Heart left ventricle (tissue), 16 donors: Measurements from ENCODE around the gene KNCN. TPM values are rescaled to one million over a fixed set of nuclear protein-coding genes. Genes with fewer than 3 reads are reported as not detected.

Experiments
- ATAC-seq, 4 donors: fragments of 200-7000 bp; cut with Tn5 transposase; one replicate each; pipeline ENCODE4 v1.9.1; 2020 to 2022; ENCODE audit warnings: moderate library complexity in 4 of 4, mild to moderate bottlenecking in 3 of 4, moderate number of reproducible peaks in 1 of 4
- DNase-seq, 5 donors: peaks; one replicate each; pipeline ENCODE4 v3.0.0-alpha.2; 2020
- H3K27ac ChIP-seq, 12 donors: fragments of 200-600 bp; sonication (generic) in 4 of 12; one replicate each; pipeline versions ENCODE4 v1.5.0 to v1.8.0; 2016 to 2022; ENCODE audit warnings: mild to moderate bottlenecking in 2 of 12
- H3K27me3 ChIP-seq, 9 donors: fragments of 200-600 bp; sonication (generic) in 2 of 9; one replicate each; pipeline versions ENCODE4 v1.5.1 to v1.8.0; 2016 to 2022; ENCODE audit warnings: mild to moderate bottlenecking in 3 of 9
- H3K36me3 ChIP-seq, 9 donors: fragments of 200-600 bp; sonication (generic) in 2 of 9; one replicate each; pipeline versions ENCODE4 v1.5.0 to v1.8.0; 2018 to 2022; ENCODE audit warnings: mild to moderate bottlenecking in 2 of 9
- H3K4me1 ChIP-seq, 12 donors: fragments of 200-600 bp; sonication (generic) in 4 of 12; one replicate each; pipeline versions ENCODE4 v1.5.0 to v1.8.0; 2016 to 2022; ENCODE audit warnings: mild to moderate bottlenecking in 3 of 12
- H3K4me3 ChIP-seq, 12 donors: fragments of 200-600 bp; sonication (generic) in 4 of 12; one replicate each; pipeline versions ENCODE4 v1.5.0 to v1.8.0; 2017 to 2022; ENCODE audit warnings: mild to moderate bottlenecking in 9 of 12, moderate library complexity in 4 of 12
- H3K9me3 ChIP-seq, 12 donors: fragments of 200-600 bp; sonication (generic) in 4 of 12; one replicate each; pipeline versions ENCODE4 v1.5.0 to v1.8.0; 2016 to 2022; ENCODE audit warnings: mild to moderate bottlenecking in 1 of 12
- POLR2A ChIP-seq, 2 donors: fragments of 450-650 bp; IDR thresholded peaks; one replicate each; pipeline ENCODE4 v1.6.1; 2017; ENCODE audit warnings: antibody characterized with exemption in 2 of 2, mild to moderate bottlenecking in 2 of 2, moderate library complexity in 2 of 2
- WGBS, 4 donors: extraction: QIAGEN DNeasy Blood & Tissue Kit in 2 of 4; methylation state at CpG; one replicate each; pipeline versions ENCODE4 v1.1.5 to v1.1.7; 2013 to 2018; 5-methylcytosine and 5-hydroxymethylcytosine counted together
- intact Hi-C, 10 donors: fragments of 100-400 bp; cut with DNase I; formaldehyde crosslinking; loops; one replicate each; pipeline versions ENCODE4 v1.11.1 to v1.14.2; 2022
- polyA plus RNA-seq, 2 donors: library from polyadenylated mRNA; stranded (reverse); fragments of 200-250 nt; gene quantifications; one replicate each; pipeline ENCODE4 v1.2.3, GENCODE V29; 2013
- total RNA-seq, 9 donors: library from RNA; depleted of rRNA in 2 of 9; stranded (reverse); fragments of >200 nt in 2 of 9; fragmentation: NEBNext Ultra II Directional in 3 of 9; extraction: Animal tissue kit (Norgen Biotek cat#: 25700) in 3 of 9; gene quantifications; one replicate each; pipeline versions ENCODE4 v1.1.0 to v1.2.4, GENCODE V29; 2016 to 2023
- TF ChIP-seq, protein P1 (sequence below), 12 donors: fragments of 200-600 bp; sonication (generic) in 4 of 12; IDR thresholded peaks; one replicate each; pipeline versions ENCODE4 v1.5.0 to v1.8.0; 2018 to 2022; ENCODE audit warnings: antibody characterized with exemption in 12 of 12, mild to moderate bottlenecking in 5 of 12
- donor health status: ischemic (EF 13 %, LVEDD 7.1; RV severe dilation, severe dysfunction).
- donor health status: healthy with polysubstance abuse.
- donor health status: DM: no; HTN: yes; CAD: no.
- donor health status: DM: no; HTN: no; CAD: no.
- donor health status: ischemic (EF 25% LVEDD 6.9; RV normal size, moderate dysfunction).
- donor health status: ischemic (EF 25% LVEDD 5.7; RV mildly dilated, moderate dysfunction).
- donor health status: healthy.
- donor health status: DM: yes; HTN: yes; CAD: no.
- donor health status: ischemic (EF 35%, LVEDD 5.7; RV mildly dilated, moderate dysfunction).
- donor health status: nonischemic (EF 11% LVEDD 7.7; RV severe dilation, severe dysfunction).
- donor health status: DM: yes; HTN: yes; CAD: no.
- donor health status: PGD.
- donor health status: ischemic (EF 29% LVEDD 5.4; RV normal size, mild dysfunction).
- donor health status: nonischemic (EF 23%, LVEDD 6.1; RV moderate dilation, normal function).

The KNCN gene
- total and polyA plus RNA-seq, 11 donors: not detected

DNA sequence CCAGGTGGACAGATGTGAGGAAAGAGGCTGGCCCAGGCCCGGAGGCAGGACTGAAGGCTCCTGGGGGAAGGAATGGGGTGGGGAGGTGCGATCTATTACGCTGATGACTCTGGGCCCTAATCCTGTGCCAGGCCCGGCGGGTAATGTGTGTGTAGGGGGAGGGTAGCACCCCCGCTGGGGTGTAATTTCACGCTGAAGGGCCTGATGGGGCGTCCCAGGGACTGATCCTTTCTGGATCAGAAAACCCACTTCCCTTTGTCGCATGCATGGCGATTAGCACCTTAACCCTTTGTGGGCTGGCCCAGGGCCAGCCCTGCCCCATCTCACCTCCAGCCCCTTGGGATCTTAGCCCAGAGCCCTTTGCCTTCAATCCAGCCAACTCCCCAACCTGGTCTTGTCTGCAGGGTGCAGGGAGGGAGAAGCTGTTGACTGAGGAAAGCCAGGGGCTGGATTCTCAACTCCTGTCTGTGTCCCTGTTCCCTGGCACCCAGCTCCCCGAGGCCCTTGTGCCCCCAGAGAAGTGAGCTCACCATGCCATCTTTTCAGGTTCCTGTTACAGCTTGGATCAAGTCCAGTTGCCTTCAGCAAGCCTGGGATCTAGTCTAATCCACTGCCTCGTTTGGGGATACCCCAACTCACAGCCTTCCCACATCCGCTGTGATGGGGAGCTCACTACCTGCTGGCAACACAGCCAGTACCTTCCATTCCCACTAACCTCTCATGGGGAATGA lies 26.0 kb downstream of the KNCN start:
- peak in 1 of 5 donors; percentile 49 for DNase-seq
- WGBS, 4 donors: 56 to 69% (median 60%) methylated on average over 13 of the region's 13 CpGs
- Histone ChIP-seq H3K4me1 (peaks cover 0 to 16% (median 1%) of the 10 kb centered on the region in 12 donors), H3K27ac (no peak overlapping the region), H3K9me3 (no peaks in the 10 kb centered on the region), H3K36me3 (no peaks in the 10 kb centered on the region), H3K4me3 (no peak overlapping the region), H3K27me3 (peaks cover 0 to 50% (median 17%) of the 10 kb centered on the region in 9 donors)
- intact Hi-C loops: loop anchor here in 4 of 10 donors (5.0 to 10.0 kb wide), 2 partner anchors 48 to 51 kb away; no protein-coding TSS in a partner anchor
- TF ChIP-seq, protein P1, sequence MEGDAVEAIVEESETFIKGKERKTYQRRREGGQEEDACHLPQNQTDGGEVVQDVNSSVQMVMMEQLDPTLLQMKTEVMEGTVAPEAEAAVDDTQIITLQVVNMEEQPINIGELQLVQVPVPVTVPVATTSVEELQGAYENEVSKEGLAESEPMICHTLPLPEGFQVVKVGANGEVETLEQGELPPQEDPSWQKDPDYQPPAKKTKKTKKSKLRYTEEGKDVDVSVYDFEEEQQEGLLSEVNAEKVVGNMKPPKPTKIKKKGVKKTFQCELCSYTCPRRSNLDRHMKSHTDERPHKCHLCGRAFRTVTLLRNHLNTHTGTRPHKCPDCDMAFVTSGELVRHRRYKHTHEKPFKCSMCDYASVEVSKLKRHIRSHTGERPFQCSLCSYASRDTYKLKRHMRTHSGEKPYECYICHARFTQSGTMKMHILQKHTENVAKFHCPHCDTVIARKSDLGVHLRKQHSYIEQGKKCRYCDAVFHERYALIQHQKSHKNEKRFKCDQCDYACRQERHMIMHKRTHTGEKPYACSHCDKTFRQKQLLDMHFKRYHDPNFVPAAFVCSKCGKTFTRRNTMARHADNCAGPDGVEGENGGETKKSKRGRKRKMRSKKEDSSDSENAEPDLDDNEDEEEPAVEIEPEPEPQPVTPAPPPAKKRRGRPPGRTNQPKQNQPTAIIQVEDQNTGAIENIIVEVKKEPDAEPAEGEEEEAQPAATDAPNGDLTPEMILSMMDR (IDR thresholded peaks at IDR 0.05): no peak
- no peak for TF ChIP-seq POLR2A (IDR thresholded peaks at IDR 0.05)
- no peak for ATAC-seq

DNA sequence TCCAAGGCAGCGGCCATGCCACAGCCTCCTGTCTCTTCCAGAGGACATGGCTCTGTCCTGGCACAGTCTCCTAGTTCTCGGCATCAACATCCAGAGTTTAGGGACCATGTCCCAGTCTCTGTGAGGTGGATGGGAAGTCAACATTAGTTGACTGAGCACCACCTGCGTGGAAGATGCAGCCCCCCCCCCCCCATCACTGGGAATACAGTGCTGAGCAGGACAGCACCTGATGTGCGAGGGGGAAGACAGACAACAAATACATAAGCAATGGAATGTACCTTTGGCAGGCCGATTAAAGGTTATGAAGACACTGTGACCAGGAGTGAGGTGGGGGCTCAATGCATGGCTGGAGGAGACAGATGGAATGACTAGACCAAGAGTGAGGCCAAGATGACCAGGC lies 26.6 kb downstream of the KNCN start:
- DNase-seq: peak in 1 of 5 donors; percentile 16
- no peak for ATAC-seq
- H3K36me3 ChIP-seq: no peaks in the 10 kb centered on the region
- no peak for TF ChIP-seq POLR2A (IDR thresholded peaks at IDR 0.05)
- TF ChIP-seq, protein P1 (IDR thresholded peaks at IDR 0.05): no peak
- peaks cover 0 to 16% (median 1%) of the 10 kb centered on the region in 12 donors for H3K4me1 ChIP-seq
- peaks cover 0 to 44% (median 14%) of the 10 kb centered on the region in 9 donors for H3K27me3 ChIP-seq
- no peak overlapping the region for H3K27ac ChIP-seq
- 70 to 76% (median 73%) methylated on average over 5 of the region's 5 CpGs for WGBS, 4 donors
- H3K9me3 ChIP-seq: no peaks in the 10 kb centered on the region
- intact Hi-C loops: loop anchor here in 4 of 10 donors (5.0 to 10.0 kb wide), 2 partner anchors 48 to 50 kb away; no protein-coding TSS in a partner anchor
- no peak overlapping the region for H3K4me3 ChIP-seq

DNA sequence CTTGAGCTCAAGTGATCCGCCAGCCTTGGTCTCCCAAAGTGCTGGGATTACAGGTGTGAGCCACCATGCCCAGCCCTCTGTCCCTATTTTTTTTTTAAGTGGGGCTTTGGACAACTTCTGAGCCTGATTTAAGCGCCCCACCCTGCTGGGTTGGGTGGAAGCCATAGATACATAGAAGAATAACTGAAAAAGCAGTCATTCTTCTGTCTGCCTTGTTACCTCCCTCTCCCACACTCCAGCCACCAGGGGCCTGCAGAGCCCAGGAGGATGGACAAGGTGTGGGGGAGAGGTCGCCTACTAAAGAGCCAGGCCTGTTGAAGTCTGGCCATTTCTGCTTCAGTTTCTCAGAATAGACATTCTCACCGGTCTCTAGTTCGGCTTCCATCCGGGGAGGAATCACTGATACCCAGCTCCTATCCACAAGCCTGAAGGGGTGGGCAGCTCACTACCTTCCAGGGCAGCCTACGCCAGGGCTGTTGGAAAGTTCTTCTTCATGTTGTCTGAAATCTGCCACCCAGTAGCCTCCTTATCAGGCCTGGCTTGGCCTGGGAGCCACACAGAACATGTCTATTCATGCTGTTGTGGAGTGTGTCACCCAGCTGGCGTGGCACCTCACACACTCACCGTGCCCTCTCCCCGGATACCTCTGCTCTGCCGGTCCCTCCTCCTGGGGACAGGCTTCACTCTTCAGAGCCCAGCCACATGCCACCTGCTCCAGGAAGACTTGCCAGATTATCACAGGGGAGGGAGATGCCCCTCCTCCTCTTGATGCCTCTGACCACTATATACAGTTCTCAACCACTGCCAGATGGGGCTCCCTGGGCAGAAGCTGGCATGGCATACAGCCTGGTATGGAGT lies 27.7 kb downstream of the KNCN start:
- Histone ChIP-seq H3K36me3 (no peaks in the 10 kb centered on the region), H3K9me3 (no peaks in the 10 kb centered on the region), H3K27ac (no peak overlapping the region), H3K4me1 (peaks cover 0 to 16% (median 1%) of the 10 kb centered on the region in 12 donors), H3K27me3 (peaks cover 1 to 49% (median 15%) of the 10 kb centered on the region in 9 donors), H3K4me3 (no peak overlapping the region)
- TF ChIP-seq, protein P1 (IDR thresholded peaks at IDR 0.05): no peak
- no peak for TF ChIP-seq POLR2A (IDR thresholded peaks at IDR 0.05)
- DNase-seq: peak in 1 of 5 donors; percentile 60
- intact Hi-C loops: loop anchor here in 1 of 10 donors (10.0 kb wide), 1 partner anchor 49 kb away; no protein-coding TSS in a partner anchor
- peak in 1 of 4 donors; percentile 14 for ATAC-seq
- WGBS, 4 donors: 79 to 95% (median 87%) methylated on average over 7 to 11 of the region's 11 CpGs

DNA sequence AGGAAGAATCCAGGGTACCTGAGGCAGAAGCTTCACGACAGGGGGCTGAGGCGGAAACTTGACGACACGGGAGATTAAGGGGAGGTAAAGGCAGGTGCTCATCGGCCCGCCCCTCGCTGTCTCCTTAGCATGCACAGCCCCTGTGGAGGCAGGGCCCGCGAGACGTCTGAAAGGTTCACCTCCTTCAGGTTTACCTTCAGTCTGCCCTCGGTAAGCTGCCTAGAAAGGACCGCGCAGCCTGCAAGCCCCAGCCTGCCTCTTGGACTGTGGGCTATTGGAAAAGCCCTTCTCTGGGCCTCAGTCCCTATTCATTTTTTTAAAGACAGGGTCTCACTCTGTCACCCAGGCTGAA lies 28.5 kb downstream of the KNCN start:
- Histone ChIP-seq H3K27ac (no peak overlapping the region), H3K4me3 (no peak overlapping the region), H3K27me3 (peaks cover 9 to 53% (median 17%) of the 10 kb centered on the region in 9 donors), H3K9me3 (no peaks in the 10 kb centered on the region), H3K36me3 (no peaks in the 10 kb centered on the region), H3K4me1 (peaks cover 0 to 16% (median 1%) of the 10 kb centered on the region in 12 donors)
- no peak for TF ChIP-seq POLR2A (IDR thresholded peaks at IDR 0.05)
- TF ChIP-seq, protein P1 (IDR thresholded peaks at IDR 0.05): no peak
- DNase-seq (peak in 1 of 5 donors; percentile 35), ATAC-seq (no peak)
- 65 to 72% (median 67%) methylated on average over 13 of the region's 13 CpGs for WGBS, 4 donors
- intact Hi-C loops: loop anchor here in 1 of 10 donors (10.0 kb wide), 1 partner anchor 48 kb away; no protein-coding TSS in a partner anchor
